Brain pericyte (primary cell): ENCODE data around the gene SPN.
A peak's percentile ranks its signal among the peaks of the same experiment; 100 is the strongest.
"Not testable (repeated sequence)": the region's sequence is repeated elsewhere in the genome, so short reads cannot be mapped to it uniquely, and the experiment has no call there.

Experiments
- DNase-seq: peaks from one replicate; pipeline ENCODE4 v3.0.0-alpha.2; 2012; ENCODE audit warnings: low read depth, low spot score

Gene SPN

DNA sequence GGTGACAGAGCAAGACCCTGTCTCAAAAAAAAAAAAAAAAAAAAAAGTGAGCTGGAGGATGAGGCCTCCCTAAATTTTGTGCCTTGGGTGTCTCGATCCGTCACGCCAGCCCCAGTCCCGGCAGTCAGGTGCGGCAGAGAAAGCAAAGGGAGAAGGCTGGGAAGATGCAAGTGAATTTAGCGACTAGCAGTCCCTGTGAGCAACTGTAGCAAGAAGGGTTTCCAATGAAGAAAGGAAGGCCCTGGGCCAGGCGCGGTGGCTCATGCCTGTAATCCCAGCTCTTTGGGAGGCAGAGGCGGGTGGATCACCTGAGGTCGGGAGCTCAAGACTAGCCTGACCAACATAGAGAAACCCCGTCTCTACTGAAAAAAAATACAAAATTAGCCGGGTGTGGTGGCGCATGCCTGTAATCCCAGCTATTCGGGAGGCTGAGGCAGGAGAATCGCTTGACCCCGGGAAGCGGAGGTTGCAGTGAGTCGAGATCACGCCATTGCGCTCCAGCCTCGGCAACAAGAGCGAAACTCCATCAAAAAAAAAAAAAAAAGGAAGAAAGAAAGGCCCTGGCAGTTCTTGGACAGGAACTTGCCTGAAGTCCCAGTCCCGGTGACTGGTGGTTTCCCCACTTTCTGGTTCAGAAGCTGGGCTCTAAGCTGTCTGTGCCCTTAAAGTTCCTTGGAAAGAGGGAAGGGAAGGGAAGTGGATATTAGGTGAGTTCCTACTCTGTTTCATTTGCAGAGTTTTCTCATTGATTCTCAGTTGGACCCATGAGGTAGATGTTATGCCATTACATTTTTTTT lies 14.1 kb downstream of the SPN start:
- DNase-seq = no peak

DNA sequence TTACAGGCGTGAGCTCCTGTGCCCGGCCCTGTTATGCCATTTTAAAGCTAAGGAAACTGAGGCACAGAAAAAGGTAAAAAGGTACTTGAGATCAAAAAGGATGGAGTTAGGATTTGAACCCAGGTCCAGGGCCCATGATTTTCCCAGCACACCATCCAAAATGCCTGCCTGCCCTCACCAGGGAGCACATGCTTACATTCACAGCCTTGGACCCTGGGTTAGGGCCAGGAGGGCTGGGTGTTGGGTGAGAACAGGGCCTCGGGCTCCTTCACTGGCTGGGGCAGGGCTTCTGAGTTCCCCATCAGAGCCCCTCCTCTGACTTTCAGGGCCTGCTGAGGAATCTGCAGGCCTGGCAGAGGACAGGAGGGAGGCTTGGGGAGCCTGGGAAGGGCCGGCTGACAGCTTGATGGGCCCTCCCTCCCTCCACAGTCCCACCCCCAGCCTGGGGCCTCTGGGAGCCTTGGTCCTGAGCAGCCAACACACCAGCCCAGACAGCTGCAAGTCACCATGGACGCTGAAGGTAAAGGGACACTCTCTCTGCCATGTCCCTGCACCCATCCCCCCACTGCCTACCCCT lies 15.7 kb downstream of the SPN start, which contains the start of gene QPRT:
Gene QPRT (plus strand): TSS at position 490 of the 577 bp plus-strand sequence. CDS start 18 bp downstream, at position 508.
- DNase-seq = no peak

DNA sequence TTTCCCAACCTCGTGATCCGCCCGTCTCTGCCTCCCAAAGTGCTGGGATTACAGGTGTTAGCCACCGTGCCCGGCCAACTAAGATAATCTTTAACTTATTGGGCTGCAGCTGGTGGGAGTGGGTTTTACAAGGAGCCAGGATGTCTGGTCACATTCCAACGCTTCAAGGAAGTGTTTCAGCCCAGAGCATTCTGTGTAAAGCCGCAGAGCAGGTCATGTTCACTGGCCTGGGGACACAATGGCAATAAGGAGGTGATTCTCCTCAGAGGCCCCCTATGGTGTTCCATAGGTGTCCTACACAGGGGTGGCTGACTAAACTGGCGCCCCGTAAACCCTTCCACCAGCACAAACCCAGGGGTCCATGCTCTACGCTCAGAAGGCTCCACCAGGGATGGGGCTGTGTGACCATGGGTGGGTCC lies 17.1 kb downstream of the SPN start:
- DNase-seq = no peak

DNA sequence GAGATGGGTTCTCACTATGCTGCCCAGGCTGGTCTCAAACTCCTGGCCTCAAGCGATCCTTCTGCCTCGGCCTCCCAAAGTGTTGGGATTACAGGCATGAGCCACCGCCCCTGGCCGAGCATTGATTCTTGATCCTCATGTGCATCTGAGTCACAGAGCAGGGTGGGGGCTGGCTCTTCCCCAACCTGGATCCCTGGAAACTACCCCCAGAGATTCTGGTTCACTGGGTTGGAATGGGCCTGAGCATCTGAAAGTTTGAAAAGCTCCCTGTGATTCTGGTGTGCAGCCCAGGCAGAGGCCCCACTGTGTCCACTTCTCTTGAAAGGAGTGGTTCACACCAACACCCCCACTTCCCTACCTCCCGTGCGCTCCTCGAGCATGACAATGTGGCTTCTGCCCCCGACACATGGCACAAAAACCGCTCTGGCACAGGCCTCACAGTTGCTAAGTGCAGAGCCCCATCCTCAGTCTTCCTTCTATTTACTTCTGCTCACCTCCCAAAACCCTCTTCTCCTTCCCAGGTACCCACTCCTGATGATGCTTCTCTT lies 20.6 kb downstream of the SPN start:
- DNase-seq = no peak

DNA sequence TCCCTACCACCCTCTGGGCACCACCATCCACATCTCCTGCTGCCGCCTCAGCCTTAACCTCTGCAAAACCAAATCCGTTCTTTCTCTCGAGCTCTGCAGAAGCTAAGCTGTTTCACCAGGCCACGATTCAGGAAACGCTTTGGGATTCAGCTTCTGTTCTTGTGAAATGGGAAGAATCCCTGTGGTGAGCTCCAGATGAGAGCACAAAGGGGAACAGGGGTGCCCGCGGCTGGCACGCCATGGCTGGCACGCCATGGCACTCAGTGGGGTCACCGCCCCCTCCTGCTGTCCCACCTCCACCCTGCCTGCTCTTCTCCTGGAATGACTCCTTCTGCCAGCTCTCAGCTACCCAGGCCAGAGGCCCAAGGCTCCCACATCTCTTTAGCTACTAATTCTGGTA lies 21.6 kb downstream of the SPN start:
- no peak for DNase-seq

DNA sequence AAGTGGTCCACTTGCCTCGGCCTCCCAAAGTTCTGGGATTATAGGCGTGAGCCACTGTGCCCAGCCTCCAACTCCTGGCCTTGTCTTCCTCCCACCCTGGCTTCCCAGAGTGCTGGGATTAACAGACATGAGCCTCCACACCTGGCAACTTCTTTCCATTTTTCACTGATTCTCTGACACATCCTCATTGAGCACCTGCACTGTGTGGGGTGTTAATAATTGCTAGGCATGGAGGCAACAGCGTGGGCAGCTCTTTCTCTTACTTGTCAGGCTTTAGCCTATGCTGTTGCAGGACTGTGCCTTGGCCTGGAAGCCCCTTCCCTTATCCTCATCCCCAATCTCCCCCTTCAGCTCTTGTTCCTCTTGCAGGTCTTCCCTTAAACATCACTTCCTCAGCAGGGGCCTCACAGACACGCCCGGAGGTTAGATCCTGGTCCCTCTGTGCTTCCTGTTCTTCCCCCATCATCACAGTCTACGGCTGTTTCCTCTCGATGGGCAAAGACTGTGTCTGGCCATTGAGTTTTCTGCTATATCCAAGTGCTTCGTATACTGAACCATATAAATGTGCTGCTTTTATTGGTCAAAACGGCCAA lies 23.8 kb downstream of the SPN start:
- DNase-seq = no peak

DNA sequence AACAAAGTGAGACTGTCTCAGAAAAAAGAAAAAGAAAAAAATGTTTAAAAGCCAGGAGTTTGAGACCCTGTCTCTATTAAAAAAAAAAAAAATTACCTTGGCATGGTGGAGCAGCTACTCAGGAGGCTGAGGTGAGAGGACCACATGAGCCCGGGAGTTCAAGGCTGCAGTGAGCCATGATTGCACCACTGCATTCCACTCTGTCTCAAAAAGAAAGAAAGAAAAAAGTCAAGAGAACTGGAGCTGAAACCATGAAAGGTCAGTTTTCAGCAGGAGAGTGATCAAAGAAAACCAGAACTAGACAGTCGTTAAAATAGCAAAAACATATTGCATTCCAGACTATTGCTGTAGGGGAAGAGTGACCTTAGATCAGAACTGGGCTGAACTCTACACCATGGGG lies 24.7 kb downstream of the SPN start:
- no peak for DNase-seq

DNA sequence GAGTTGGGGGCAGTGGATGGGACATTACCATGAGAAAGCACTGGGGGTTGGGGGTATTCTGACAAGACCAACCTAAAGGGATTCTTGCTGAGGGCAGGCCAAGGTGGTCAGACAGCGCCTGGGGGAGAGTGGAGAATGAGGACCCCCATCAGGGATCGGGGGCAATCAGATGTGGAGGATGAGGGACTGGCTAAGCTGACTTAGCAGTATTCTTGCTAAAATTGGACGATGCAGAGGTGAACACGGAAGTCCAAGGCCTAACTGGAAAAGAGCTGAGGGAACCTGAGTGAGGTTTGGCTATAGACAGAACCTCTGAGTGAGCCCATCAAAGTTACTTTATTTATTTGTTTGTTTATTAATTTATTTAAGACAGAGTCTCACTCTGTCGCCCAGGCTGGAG lies 25.1 kb downstream of the SPN start:
- no peak for DNase-seq

DNA sequence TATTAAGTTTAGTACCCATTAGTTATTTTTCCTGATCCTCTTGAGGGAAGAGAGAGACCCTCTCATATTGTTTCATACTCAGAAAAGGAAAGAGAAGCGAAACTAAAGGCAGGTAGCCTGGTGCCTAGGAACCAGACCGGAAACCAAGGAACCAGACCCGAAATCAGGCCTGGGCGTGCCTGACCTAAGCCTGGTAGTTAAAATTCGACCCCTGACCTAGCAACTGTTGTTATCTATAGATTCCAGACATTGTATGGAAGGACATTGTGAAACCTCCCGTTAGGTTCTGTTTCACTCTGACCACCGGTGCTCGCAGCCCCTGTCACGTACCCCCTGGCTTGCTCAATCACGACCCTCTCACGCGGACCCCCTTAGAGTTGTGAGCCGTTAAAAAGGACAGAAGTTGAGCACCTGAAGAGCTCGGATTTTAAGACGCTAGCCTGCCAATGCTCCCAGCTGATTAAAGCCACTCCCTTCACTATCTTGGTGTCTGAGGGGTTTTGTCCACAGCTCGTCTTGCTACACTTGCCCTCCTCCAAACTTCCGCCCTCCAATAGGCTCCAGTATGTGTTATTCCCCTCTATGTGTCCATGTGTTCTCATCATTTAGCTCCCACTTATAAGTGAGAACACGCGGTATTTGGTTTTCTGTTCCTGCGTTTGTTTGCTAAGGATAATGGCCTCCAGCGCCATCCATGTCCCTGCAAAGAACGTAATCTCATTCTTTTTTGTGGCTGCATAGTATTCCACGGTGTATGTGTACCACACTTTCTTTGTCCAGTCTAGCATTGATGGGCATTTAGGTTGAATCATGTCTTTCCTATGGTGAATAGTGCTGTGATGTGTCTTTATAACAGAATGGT lies 26.7 kb downstream of the SPN start:
- not testable (repeated sequence) for DNase-seq

DNA sequence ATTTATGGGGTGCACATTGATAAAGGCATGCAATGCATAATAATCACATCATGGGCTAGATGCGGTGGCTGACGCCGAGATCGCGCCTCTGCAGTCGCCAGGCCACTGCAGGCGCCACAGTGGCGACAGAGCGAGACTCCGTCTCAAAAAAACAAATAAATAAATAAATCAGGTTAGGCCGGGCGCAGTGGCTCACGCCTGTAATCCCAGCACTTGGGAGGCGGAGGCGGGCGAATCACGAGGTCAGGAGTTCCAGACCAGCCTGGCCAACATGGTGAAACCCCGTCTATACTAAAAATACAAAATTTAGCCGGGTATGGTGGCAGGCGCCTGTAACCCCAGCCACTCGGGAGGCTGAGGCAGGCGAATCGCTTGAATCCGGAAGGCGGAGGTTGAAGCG lies 29.6 kb downstream of the SPN start:
- DNase-seq = not testable (repeated sequence)

DNA sequence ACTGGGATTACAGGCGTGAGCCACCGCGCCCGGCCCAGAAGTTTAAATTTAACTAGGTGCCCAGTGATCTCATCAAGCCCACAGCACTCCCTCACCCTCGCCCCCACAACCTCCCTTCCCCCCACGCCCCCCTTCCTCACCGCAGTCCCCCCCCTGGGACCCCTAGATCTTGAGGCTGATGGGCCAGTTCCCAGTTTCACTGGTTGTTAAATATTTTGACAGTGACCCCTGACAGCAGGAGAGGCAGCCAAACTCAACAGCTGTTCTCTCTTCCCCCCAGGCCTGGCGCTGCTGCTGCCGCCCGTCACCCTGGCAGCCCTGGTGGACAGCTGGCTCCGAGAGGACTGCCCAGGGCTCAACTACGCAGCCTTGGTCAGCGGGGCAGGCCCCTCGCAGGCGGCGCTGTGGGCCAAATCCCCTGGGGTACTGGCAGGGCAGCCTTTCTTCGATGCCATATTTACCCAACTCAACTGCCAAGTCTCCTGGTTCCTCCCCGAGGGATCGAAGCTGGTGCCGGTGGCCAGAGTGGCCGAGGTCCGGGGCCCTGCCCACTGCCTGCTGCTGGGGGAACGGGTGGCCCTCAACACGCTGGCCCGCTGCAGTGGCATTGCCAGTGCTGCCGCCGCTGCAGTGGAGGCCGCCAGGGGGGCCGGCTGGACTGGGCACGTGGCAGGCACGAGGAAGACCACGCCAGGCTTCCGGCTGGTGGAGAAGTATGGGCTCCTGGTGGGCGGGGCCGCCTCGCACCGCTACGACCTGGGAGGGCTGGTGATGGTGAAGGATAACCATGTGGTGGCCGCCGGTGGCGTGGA lies 31.5 kb downstream of the SPN start:
- no peak for DNase-seq

DNA sequence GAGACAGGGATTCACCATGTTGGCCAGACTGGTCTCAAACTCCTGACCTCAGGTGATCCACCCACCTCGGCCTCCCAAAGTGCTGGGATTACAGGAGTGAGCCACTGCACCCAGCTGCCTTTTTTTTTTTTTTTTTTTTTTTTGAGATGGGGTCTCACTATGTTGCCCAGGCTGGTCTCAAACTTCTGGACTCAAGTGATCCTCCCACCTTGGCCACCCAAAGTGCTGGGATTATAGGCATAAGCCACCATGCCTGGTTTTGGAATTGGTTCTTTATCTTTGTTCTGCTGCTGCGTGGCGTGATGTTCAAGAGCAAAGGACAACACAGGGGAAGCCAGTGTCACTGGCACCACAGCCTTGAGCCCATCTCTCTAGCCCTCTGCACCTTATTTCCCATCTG lies 32.6 kb downstream of the SPN start:
- not testable (repeated sequence) for DNase-seq

DNA sequence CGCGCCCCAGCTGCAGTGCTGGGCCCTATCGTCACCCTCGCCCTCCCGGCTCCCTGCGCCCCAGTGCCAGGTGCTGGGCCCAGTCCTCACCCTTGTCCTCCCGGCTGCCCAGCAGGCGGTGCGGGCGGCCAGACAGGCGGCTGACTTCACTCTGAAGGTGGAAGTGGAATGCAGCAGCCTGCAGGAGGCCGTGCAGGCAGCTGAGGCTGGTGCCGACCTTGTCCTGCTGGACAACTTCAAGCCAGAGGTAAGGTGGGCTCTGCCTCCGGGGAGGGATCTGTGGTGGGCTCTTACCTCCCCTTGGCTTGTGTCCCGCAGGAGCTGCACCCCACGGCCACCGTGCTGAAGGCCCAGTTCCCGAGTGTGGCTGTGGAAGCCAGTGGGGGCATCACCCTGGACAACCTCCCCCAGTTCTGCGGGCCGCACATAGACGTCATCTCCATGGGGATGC lies 33.9 kb downstream of the SPN start:
- DNase-seq = no peak

DNA sequence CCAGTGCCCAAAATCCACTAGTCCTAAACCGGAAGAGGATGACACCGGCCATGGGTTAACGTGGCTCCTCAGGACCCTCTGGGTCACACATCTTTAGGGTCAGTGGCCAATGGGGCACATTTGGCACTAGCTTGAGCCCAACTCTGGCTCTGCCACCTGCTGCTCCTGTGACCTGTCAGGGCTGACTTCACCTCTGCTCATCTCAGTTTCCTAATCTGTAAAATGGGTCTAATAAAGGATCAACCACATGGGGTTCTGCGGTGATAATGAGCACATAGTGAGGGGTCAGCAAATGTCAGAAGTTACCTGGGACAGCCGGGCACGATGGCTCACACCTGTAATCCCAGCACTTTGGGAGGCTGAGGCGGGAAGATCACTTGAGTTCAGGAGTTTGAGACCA lies 34.3 kb downstream of the SPN start:
- no peak for DNase-seq

DNA sequence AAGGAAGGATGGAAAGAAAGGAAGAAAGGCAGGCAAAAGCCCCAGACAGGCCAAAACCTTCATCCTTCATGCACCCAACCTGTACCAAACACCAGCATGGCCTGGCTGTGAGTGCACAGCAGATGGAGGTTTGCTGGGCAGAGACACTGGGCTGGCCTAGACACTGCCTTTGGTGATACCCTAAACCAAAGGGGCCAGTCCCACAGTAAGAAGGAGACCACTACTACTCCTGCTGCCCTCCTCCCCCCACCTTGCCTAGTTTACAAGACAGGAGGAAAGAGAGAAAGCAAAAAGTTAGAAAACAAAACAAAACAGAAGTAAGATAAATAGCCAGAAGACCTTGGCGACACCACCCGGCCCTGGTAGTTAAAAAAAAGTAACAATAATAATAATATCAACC lies 35.0 kb downstream of the SPN start:
- DNase-seq = no peak

DNA sequence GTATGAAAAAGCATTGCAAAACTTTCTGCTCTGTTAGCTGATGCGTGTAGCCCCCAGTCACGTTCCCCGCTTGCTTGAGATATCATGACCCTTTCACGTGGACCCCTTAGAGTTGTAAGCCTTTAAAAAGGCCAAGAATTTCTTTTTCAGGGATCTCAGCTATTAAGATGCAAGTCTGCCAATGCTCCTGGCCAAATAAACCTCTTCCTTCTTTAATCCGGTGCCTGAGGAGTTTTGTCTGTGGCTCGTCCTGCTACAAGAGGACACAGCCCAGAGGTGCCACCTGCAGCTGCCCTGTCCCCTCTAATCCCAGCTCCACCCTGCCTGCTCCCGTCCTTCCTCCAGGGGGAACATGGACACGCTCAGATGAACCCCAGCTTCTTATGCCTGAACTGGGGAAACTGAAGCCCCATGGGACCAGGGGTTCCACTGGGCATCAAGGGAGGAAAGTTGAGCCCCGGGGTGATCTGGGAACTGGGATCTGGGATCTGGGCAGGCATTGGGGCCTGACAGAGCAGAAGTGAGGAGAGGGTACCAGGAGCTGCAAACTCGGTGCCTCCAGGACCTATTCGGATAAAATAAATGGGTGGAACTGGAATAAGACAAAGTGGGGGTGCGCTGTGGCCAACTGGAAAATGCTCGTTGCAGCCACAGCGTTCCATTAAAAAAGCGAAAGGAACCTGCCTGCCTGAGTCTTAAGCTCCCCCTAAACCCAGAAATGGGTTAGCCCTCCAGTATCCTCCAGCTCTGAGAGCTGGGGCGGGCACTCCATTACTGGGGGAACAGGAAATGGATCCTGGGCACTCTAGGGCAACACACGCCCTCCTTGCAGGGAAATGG lies 35.7 kb downstream of the SPN start:
- no peak for DNase-seq

DNA sequence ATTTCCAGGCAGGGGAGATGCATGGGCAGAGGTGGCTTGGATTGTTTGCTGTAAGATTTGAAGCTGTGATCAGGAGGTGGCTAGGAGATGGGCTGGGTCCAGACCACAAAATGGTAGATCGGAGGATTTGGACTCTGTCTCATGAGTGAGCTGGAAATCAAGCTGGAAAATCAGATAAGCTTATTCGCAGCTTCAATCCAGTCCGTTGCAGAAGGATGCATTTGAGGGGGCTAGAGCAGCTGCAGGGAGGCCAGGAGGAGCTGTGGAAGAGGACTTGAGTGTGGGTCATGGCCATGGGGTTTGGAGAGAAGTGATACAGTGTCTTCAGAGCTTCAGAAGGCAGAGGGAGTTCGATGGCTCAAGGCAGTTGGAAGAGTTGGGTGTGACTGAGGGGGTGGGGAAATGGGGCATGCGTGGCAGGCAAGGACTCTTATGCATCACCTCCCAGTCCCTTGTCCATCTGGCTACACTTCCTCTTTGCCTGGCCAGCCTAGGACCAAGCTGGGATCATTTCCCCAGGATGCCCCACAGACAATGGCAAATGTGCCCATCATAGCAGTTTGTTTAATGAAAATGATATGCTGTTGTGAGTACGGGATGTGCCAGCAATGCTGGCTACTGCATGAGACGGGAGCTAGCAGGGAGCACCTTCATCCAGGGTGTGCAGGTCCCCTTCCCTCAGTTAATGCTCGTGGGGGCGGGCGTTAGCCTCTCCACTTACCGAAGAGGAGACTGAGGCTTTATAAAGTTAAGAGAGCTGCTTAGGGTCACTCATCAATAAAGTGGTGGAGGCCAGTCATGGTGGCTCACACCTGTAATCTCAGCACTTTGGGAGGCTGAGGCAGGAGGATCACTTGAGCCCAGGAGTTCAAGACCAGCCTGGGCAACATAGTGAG lies 36.5 kb downstream of the SPN start:
- DNase-seq = no peak

DNA sequence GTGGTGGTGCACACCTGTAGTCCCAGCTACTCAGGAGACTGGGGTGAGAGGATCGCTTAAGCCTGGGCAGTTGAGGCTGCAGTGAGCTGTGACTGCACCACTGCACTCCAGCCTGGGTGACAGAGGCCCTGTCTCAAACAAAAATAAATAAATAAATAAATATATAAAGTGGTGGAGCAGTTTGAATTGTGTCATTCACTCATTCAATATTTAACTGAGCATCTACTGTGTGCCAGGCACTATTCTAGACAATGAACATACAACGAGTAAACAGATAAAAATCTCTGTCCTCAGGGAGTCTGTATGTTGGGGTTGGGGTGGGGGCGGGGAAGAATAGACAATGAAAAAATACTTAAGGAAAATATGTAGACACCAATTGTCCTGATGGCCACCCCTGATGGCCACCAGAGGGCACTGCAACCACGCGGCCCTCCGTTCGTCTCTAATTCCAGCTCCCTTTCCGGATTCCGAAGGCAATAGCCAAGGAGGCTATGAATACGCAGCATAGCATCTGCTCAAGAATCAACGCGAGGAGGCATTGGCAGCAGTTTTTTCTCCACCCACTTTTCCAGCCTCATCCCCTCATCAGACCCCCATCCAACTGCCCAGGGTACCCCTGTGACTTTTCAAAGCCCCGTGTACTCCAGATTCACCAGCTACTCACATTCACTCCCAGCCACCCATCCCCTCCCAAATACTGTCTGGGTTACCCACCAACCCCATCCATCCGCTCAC lies 37.4 kb downstream of the SPN start:
- DNase-seq = peak; percentile 50
